Stimulated activated CD4-positive, alpha-beta T cell treated with anti-CD3 and anti-CD28 coated beads, Interleukin-12 subunit alpha, Interleukin-12 subunit beta, amount 100 ng/mL, for 48 hours (primary cell): ENCODE data around the gene PAGR1.
"Not testable (repeated sequence)": the region's sequence is repeated elsewhere in the genome, so short reads cannot be mapped to it uniquely, and the experiment has no call there.

Experiments used
- DNase-seq, 3 donors: peaks; one replicate each; pipeline ENCODE4 v3.0.0-alpha.2; 2020; ENCODE audit warnings: low read depth in 2 of 3, low spot score in 1 of 3

The PAGR1 gene

DNA sequence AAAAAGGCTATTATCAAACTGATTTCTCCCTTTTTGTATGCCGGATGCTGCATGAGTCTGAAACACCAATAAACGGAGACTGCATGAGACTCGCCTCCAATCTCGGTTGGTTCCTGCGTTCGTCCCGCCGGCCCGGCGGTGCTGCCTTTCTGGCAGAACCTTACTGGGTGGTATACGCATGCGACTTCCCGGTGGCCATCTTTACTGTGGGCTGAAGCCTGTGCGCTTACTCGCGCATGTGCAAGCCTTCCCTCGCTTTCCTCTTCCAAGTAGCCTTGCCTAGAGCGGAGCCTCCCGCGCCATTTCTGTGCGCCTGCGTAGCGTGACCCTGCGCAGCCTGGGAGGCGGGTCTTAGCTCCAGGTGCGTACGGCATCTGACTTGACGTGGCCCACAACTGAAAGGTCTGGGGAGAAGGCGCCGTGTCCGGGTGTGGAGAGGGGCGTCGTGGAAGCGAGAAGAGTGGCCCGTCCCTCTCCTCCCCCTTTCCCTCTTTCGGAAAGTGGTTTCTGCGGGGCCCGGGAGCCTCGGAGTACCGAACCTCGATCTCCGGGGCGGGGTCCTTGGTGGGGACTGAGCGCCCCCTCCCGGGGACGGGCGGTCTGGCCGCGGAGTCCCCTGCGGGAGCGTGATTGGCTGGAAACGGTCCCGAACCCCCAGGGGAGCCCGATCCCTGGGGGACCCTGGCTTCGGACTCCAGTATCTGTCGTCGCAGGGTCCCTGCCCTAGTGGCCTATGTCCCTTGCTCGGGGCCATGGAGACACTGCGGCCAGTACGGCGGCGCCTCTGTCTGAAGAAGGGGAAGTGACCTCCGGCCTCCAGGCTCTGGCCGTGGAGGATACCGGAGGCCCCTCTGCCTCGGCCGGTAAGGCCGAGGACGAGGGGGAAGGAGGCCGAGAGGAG lies at the start of gene PAGR1:
Gene PAGR1 (plus strand): TSS at position 360 of the 901 bp plus-strand sequence. CDS start 374 bp downstream, at position 734.
- DNase-seq = peak; percentile 97 to 99 (median 98)

- DNase-seq = no peak
Observed at GRCh38 chr16:29766571-29766970, 49.4 kb upstream of the PAGR1 start.

DNA sequence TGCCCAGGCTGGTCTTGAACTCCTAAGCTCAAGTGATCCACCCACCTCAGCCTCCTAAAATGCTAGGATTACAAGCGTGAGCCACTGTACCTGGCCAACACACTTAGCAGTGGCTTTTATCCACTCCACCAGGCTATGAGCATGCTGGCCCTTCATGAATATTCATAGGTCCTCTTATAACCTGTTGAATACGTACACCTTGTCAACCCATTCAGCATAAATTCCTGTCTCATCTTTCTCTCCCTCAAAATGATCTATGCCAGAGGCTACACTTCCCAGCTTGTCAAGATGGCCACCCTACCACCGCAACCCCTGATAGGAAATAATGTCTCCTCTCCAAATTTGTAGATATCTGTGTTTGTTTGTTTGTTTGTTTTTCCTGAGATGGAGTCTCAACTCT lies 48.9 kb upstream of the PAGR1 start:
- no peak for DNase-seq

- no peak for DNase-seq
Observed at GRCh38 chr16:29769507-29769906, 46.4 kb upstream of the PAGR1 start.

DNA sequence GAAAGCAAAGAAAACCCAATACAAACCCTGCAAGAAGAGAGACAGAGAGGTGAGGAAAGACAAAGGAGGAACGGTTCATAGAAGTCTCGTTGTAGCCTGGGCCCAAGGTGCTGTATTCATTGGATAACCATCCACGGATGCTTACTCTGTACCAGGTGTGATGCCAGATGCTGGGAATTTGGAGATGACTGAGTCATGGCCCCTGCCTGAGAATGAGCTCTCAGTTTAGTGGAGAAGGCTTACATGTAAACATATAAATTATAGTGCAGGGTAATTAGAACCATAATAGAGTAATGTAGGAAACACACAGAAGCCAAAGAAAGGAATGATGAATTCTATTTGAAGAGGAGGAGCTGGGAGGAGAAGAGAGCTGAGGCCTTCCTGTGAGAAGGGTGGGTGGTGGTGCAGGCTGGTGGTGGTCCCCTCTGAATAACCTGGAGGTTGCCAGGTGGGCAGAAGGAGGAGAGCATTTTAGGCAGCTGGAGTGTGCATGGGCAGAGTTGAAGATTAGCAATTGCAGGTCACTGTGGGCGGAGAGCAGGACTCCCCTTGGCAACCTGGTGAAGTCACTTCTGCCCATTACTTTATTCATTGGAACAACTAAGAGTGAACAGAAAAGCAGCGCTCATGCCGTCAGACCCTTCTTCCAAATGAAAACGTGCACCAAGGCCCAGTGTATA lies 45.6 kb upstream of the PAGR1 start:
- DNase-seq = no peak

- not testable (repeated sequence) for DNase-seq
Observed at GRCh38 chr16:29772330-29772729, 43.6 kb upstream of the PAGR1 start.

DNA sequence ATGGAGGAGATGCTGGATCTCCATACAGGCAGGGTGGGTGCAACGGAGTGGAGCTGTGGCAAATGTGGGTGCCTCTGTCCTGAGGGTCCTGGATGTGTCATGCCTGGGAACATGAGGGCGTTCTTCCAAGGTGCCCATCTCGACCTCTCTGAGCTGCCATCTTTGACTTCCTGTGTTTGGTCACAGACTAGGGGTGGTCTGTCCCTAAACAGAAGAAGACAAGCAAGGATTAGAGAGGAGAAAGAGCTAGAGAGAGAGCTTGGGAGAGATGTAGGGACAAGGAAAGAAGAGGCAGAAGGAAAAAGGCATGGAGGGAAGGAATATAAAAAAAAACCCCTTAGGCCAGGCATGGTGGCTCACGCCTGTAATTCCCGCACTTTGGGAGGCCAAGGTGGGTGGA lies 41.2 kb upstream of the PAGR1 start:
- DNase-seq = no peak

- no peak for DNase-seq
Observed at GRCh38 chr16:29775742-29776408, 40.1 kb upstream of the PAGR1 start.

- no peak for DNase-seq
Observed at GRCh38 chr16:29777576-29778350, 38.2 kb upstream of the PAGR1 start, which contains the start of gene ZG16. TSS of gene ZG16 (plus strand) at chr16:29778256. CDS start at chr16:29779267, 1,011 bp downstream.

DNA sequence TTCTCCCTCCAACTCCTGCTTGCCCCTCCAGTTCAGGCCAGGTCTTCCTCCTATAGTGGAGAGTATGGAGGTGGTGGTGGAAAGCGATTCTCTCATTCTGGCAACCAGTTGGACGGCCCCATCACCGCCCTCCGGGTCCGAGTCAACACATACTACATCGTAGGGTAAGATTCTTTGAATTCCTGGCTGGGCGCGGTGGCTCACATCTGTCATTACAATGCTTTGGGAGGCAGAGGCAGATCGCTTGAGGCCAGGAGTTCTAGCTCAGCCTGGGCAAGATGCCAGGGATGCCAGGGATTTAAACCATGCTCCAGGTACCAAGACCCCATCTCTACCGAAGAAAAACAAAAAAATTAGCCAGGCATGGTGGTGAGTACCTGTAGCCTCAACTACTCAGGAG lies 36.5 kb upstream of the PAGR1 start:
- DNase-seq = no peak

DNA sequence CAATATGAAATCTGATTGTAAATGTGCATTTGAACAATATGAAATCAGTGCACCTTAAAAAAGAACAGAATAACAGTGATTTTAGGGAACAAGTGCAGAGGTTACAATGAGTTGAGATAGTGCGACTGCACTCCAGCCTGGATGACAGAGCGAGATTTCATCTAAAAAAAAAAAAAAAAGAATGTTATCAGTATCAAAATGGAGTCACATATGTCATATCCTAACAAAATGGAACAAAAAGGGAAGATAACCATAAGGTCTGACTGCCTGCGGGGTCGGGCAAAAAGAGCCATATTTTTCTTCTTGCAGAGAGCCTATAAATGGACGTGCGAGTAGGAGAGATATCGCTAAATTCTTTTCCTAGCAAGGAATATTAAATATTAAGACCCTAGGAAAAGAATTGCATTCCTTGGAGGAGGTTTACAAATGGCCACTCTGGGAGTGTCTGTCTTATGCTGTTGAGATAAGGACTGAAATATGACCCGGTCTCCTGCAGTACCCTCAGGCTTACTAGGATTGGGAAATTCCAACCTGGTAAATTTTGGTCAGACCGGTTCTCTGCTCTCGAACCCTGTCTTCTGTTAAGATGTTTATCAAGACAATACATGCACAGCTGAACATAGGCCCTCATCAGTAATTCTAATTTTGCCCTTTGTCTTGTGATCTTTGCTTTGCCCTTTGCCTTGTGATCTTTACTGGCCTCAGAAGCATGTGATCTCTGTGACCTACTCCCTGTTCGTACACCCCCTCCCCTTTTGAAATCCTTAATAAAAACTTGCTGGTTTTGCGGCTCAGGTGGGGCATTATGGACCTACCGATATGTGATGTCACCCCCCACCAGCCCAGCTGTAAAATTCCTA lies 32.6 kb upstream of the PAGR1 start:
- DNase-seq = not testable (repeated sequence)

- no peak for DNase-seq
Observed at GRCh38 chr16:29784157-29784556, 31.8 kb upstream of the PAGR1 start.

GRCh38 chr16:29784901-29785500 lies 31.0 kb upstream of the PAGR1 start:
- peak; percentile 65 to 76 (median 75) for DNase-seq

DNA sequence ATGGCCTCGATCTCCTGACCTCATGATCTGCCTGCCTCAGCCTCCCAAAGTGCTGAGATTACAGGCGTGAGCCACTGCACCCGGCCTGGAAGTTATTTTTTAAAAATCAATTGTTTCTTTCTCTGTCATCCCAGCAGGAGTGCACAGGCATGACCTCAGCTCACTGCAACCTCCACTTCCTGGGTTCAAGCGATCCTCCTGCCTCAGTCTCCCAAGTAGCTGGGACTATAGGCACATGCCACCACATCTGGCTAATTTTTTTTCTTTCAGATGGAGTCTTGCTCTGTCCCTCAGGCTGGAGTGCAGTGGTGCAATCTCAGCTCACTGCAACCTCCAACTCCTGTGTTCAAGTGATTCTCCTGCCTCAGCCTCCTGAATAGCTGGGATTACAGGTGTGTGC lies 28.8 kb upstream of the PAGR1 start:
- DNase-seq = not testable (repeated sequence)

DNA sequence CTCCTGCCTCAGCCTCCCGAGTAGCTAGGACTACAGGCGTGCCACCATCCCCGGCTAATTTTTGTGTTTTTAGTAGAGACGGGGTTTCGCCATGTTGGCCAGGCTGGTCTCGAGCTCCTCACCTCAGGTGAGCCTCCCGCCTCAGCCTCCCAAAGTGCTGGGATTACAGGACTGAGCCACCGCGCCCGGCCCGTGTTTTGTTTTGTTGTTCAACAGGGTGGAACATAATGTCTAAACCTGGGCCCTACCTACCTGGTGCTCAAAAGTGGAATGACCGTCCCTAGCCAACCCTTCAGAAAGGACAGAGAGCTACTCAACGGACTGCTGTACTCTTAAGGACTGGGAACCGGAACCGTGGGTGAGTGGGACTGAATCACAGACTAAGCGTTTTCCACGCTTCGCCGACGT lies 26.2 kb upstream of the PAGR1 start:
- DNase-seq = no peak

- DNase-seq = peak; percentile 100
Observed at GRCh38 chr16:29790183-29790948, 25.6 kb upstream of the PAGR1 start, which contains the start of gene KIF22. TSS of gene KIF22 (plus strand) at chr16:29790751. CDS start at chr16:29790760, 9 bp downstream.

GRCh38 chr16:29790949-29791844 lies 24.8 kb upstream of the PAGR1 start:
- DNase-seq = no peak
